Thyroid gland (tissue), 4 donors: ENCODE measurements around the gene TK2. TPM values are rescaled to one million over a fixed set of nuclear protein-coding genes. Genes with fewer than 3 reads are reported as not detected.

Experiments
- DNase-seq, 2 donors: peaks; one replicate each; pipeline ENCODE4 v3.0.0-alpha.2; 2019
- H3K27ac ChIP-seq, 3 donors: fragments of 200-600 bp; sonication (generic); 1 replicate in 2 of 3; 2 replicates in 1 of 3; pipeline ENCODE4 v1.5.1; 2016 to 2019; ENCODE audit warnings: mild to moderate bottlenecking in 1 of 3, moderate library complexity in 1 of 3
- H3K27me3 ChIP-seq: fragments of 200-600 bp; sonication (generic); one replicate; pipeline ENCODE4 v1.5.1; 2019
- H3K36me3 ChIP-seq, 2 donors: fragments of 200-600 bp; sonication (generic); one replicate each; pipeline ENCODE4 v1.5.1; 2016 to 2019
- H3K4me1 ChIP-seq, 2 donors: fragments of 200-600 bp; sonication (generic); one replicate each; pipeline ENCODE4 v1.5.1; 2017 to 2019
- H3K4me3 ChIP-seq, 3 donors: fragments of 200-600 bp; sonication (generic); replicated peaks in 1 of 3; 1 replicate in 2 of 3; 2 replicates in 1 of 3; pipeline ENCODE4 v1.5.1; 2016; ENCODE audit warnings: mild to moderate bottlenecking in 1 of 3
- H3K9me3 ChIP-seq: fragments of 200-600 bp; sonication (generic); one replicate; pipeline ENCODE4 v1.5.1; 2017
- CTCF ChIP-seq, 6 experiments: fragments of 200-600 bp in 3 of 6; fragments of 450-650 bp in 3 of 6; sonication (generic) in 3 of 6; IDR thresholded peaks; one replicate each; pipeline ENCODE4 v1.5.1; 2016 to 2019; ENCODE audit warnings: antibody characterized with exemption in 6 of 6, mild to moderate bottlenecking in 2 of 6, inconsistent platforms in 1 of 6, moderate library complexity in 1 of 6
- POLR2A ChIP-seq, 2 donors: fragments of 450-650 bp; IDR thresholded peaks; one replicate each; pipeline ENCODE4 v1.6.1; 2017; ENCODE audit warnings: antibody characterized with exemption in 2 of 2, mild to moderate bottlenecking in 2 of 2, moderate library complexity in 1 of 2
- WGBS, 2 donors: methylation state at CpG; one replicate each; pipeline ENCODE4 v1.1.5; 2017; 5-methylcytosine and 5-hydroxymethylcytosine counted together
- intact Hi-C: fragments of 100-400 bp; cut with DNase I; formaldehyde crosslinking; loops from one replicate; pipeline ENCODE4 v1.15.1; 2023
- total RNA-seq, 4 donors: library from RNA; depleted of rRNA; stranded (reverse); fragments of >200 nt; gene quantifications; one replicate each; pipeline ENCODE4 v1.2.3, GENCODE V29; 2016

Gene TK2
- total RNA-seq, 4 donors from 2014 or later: 31.6 to 55.5 (median 46.6) TPM

- H3K36me3 ChIP-seq: no peaks in the 10 kb centered on the region
- H3K27me3 ChIP-seq: no peaks in the 10 kb centered on the region
- 40 to 46% methylated on average over 72 to 76 of the region's 77 CpGs for WGBS, 2 donors
- H3K9me3 ChIP-seq: no peaks in the 10 kb centered on the region
- H3K4me1 ChIP-seq: peaks cover 15 to 34% of the 10 kb centered on the region in 2 donors
- no peak for DNase-seq
- intact Hi-C loops: no loop called here
- TF ChIP-seq CTCF (IDR thresholded peaks at IDR 0.05) (no peak), POLR2A (IDR thresholded peaks at IDR 0.05) (no peak)
- H3K27ac ChIP-seq: peak within 1 kb of the TSS in 1 of 3 donors; percentile 57
- no peak within 1 kb of the TSS for H3K4me3 ChIP-seq
Measured at GRCh38 chr16:66578651-66579531, 29.0 kb upstream of the TK2 start, which contains the start of gene CMTM2. Gene CMTM2, plus strand, starts transcription at chr16:66579463. Its CDS starts 145 bp downstream, at chr16:66579608.

GRCh38 chr16:66576296-66576695 is 26.4 kb upstream of the TK2 start:
- intact Hi-C loops: no loop called here
- Histone ChIP-seq H3K4me1 (peaks cover 10 to 28% of the 10 kb centered on the region in 2 donors), H3K36me3 (no peaks in the 10 kb centered on the region), H3K4me3 (no peak overlapping the region), H3K9me3 (no peaks in the 10 kb centered on the region), H3K27ac (no peak overlapping the region), H3K27me3 (no peaks in the 10 kb centered on the region)
- DNase-seq: no peak
- WGBS, 2 donors: 88 to 94% methylated on average over 5 of the region's 5 CpGs
- TF ChIP-seq CTCF (IDR thresholded peaks at IDR 0.05) (no peak), POLR2A (IDR thresholded peaks at IDR 0.05) (no peak)

- Histone ChIP-seq H3K27me3 (no peaks in the 10 kb centered on the region), H3K36me3 (no peaks in the 10 kb centered on the region), H3K4me1 (peaks cover 3 to 16% of the 10 kb centered on the region in 2 donors), H3K9me3 (no peaks in the 10 kb centered on the region), H3K27ac (no peak overlapping the region), H3K4me3 (no peak overlapping the region)
- intact Hi-C loops: no loop called here
- no peak for DNase-seq
- WGBS, 2 donors: 97 to 98% methylated on average over 3 of the region's 3 CpGs
- TF ChIP-seq CTCF (IDR thresholded peaks at IDR 0.05) (no peak), POLR2A (IDR thresholded peaks at IDR 0.05) (no peak)
Measured at GRCh38 chr16:66575060-66575459, 25.1 kb upstream of the TK2 start.

- intact Hi-C loops: no loop called here
- 92 to 98% methylated on average over 3 of the region's 3 CpGs for WGBS, 2 donors
- TF ChIP-seq POLR2A (IDR thresholded peaks at IDR 0.05) (no peak), CTCF (IDR thresholded peaks at IDR 0.05) (no peak)
Measured at GRCh38 chr16:66574531-66574930, 24.6 kb upstream of the TK2 start.

GRCh38 chr16:66574081-66574480 is 24.2 kb upstream of the TK2 start:
- intact Hi-C loops: no loop called here
- H3K4me3 ChIP-seq: no peak overlapping the region
- no peak overlapping the region for H3K27ac ChIP-seq
- 95 to 96% methylated on average over 1 of the region's 1 CpG for WGBS, 2 donors
- TF ChIP-seq CTCF (IDR thresholded peaks at IDR 0.05): no peak
- no peak for TF ChIP-seq POLR2A (IDR thresholded peaks at IDR 0.05)
- no peaks in the 10 kb centered on the region for H3K27me3 ChIP-seq
- no peaks in the 10 kb centered on the region for H3K36me3 ChIP-seq
- DNase-seq: no peak
- H3K4me1 ChIP-seq: peaks cover 3 to 15% of the 10 kb centered on the region in 2 donors
- H3K9me3 ChIP-seq: no peaks in the 10 kb centered on the region

More at GRCh38 chr16:66574531-66574930, 24.6 kb upstream of the TK2 start:
- H3K27me3 ChIP-seq: no peaks in the 10 kb centered on the region
- DNase-seq: no peak
- H3K4me3 ChIP-seq: no peak overlapping the region
- H3K27ac ChIP-seq: no peak overlapping the region
- peaks cover 3 to 16% of the 10 kb centered on the region in 2 donors for H3K4me1 ChIP-seq
- no peaks in the 10 kb centered on the region for H3K36me3 ChIP-seq
- no peaks in the 10 kb centered on the region for H3K9me3 ChIP-seq
